SKM-1 (cell line): ENCODE data around the gene TLR10.
"Not testable (repeated sequence)": the region's sequence is repeated elsewhere in the genome, so short reads cannot be mapped to it uniquely, and the experiment has no call there.

Experiments used
- DNase-seq: peaks from one replicate; lab custom pipeline; 2025; ENCODE audit not compliant: unreplicated experiment; lab: John Stamatoyannopoulos, UW

Gene TLR10

GRCh38 chr4:38769857-38770256 is 12.9 kb downstream of the TLR10 start:
- no peak for DNase-seq

DNA sequence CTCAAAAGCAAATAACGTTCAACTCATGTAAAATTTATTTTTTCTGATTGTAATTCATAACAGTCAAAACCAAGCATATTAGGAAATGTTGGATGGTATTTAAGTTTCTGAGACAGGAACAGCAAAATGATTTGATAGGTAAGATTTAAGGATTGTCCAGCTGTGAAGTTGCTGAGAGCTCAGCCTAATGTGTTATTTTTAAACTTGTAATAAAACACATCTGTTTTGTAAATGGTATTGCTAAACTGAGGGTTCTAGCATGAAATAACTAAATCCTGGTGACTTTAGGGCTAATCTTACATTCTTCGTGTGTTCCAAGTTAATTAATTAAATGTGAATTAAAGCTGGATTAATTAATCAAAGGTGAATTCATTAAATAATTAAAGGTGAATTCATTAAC is 13.3 kb downstream of the TLR10 start:
- no peak for DNase-seq

- DNase-seq = no peak
Measured at GRCh38 chr4:38768968-38769394, 13.8 kb downstream of the TLR10 start.

- DNase-seq = not testable (repeated sequence)
Measured at GRCh38 chr4:38766940-38767339, 15.8 kb downstream of the TLR10 start.

DNA sequence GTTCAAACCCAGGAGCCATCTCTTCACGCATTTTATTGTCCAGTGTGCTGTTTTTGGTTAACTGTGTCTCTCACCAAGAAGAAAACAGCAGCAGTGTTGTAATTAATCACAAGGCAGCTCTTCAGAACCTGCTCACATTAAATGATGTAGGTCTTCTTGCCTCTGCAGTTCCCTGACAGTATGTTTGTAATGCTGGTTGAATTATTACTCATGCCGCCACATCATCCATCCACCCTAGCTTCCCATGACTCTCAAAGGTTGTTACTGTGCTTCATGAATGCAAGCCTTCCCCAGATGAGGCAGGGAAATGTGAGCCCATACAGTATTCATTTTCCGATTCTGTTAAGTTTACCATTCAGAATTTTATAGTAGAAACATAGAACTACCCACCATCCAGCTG is 17.4 kb downstream of the TLR10 start:
- DNase-seq = no peak

DNA sequence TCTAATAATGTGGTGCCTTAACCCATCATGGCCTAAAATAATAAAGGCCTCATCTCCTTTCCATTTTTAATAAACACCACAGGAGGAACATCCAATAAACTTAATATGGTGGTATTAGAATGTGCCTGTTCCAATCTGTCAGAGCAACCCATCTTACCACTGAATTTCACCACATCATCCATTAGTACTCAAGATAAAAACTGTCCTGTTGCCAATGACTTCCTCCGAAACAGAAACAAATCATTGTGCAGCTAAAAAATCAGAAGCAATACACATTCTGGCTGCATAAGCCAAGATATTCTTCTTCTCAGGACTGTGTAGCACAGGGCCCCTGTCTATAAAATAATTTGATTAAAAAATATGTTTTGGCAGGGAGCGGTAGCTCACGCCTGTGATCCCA is 18.5 kb downstream of the TLR10 start:
- no peak for DNase-seq

DNA sequence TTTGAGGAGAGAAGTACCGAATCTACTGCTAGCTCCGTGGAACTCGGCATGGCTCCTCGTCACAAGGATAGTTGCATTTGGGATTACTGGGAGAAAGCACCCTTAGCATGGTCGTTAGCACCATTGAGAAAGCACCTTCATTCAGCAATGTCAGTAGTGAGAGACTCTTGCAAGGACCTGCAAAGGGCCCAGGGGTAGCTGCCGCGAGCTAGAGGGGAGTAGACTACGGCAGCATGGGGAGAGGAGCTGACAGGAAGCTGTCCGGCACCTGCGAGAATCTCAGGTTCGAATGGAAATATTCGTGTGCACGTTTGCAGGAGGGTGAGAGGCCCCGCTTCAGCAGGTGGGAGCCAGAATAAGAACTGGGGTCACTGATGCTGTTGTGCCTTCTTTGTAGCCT is 20.2 kb downstream of the TLR10 start:
- DNase-seq = no peak

- no peak for DNase-seq
Measured at GRCh38 chr4:38759790-38760122, 23.0 kb downstream of the TLR10 start.

DNA sequence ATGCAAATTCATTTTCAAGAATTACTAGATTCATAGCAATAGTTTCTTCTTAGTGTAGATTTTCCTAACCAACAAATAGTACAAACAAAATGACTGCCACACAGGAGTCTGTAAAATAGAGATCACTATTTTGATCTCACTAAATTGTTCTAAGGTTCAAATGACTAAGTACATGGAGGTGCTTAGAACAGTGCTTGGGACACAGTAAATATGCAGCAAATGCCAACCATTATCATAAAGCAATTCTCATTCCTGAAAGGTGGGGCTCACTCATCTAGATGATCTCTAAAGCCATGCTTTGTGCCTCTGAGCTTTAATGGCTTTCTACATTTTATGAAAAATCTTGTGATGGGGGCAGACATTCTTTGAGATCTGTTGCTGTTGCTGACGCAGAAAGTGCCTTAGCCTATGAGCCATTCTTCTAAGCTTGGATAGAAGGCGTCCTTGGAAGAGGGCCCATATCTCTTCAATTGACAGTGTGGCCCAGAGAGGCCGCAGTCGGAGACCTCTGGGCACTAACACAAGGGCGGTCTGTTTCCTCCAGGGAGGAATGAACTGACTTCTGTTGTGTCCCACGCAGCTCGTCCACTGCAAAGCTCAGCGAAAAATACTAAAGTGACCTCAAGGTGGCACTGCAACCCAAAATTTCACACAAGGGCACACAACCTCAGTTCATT is 23.5 kb downstream of the TLR10 start:
- DNase-seq = no peak

DNA sequence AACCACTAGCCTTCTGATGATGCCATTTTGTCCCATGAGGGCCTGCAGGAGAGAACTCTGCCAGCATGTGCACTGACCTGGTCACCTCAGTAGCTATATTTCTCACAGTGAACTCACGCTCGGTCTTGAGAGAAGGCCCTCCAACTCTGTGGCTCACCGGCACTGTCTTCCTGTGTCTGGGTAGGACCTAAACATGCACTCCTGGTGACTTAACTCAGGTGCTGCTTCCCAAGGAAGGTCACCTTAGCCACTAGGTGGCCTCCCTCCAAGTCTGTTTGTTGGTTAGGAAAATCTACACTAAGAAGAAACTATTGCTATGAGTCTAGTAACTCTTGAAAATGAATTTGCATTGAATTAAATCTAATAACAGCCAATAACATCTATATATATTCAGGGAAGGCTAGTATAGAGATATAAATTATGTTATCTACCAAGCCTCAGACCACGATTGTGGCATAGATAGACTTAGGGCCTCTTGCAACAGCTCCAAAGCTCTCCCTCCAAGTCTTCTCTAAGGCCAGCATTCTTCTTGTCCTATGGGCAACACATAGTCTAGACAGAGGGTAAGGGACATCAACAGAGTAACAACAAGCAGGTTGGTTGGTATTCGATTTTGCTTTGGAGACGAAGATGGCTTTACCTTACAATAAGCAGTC is 24.7 kb downstream of the TLR10 start:
- DNase-seq = no peak

DNA sequence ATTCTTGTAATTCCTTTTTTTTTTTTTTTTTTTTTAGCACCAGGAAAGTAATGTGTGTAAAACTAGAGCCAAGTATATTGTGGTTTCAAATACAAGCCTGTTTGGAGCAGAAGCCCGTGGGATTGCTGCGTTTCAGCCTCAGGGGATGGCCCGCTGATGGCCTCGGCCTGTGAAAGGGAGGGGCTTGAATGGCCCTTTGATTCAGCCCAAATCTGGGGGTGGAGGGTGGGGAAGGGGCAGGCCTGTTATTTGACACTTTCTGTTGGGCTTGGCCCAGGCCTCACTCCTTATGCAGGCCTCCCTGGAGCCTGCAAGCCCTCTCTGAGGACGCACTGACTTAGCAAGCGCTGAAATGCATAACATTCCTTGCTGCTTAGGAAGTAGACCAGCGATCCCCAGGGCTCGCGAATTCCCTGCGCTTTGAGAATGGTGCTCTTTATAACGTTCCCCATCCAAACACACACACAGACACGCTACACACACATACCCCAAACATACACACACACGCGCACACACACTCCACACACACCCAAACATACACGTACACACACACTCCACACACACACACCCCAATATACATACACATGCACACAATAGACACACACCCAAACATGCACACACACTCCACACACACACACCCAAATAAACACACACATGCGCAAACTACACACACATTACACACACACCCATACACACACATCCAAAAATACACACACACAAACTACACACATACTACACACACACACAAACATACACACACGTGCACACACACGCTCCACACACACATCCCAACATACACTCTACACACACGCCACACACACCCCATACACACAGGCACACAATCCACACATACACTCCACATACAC is 29.6 kb downstream of the TLR10 start:
- no peak for DNase-seq

GRCh38 chr4:38752372-38752940 is 30.3 kb downstream of the TLR10 start:
- no peak for DNase-seq

GRCh38 chr4:38751341-38752010 is 31.3 kb downstream of the TLR10 start:
- no peak for DNase-seq

- DNase-seq = no peak
Measured at GRCh38 chr4:38749336-38749735, 33.5 kb downstream of the TLR10 start.

DNA sequence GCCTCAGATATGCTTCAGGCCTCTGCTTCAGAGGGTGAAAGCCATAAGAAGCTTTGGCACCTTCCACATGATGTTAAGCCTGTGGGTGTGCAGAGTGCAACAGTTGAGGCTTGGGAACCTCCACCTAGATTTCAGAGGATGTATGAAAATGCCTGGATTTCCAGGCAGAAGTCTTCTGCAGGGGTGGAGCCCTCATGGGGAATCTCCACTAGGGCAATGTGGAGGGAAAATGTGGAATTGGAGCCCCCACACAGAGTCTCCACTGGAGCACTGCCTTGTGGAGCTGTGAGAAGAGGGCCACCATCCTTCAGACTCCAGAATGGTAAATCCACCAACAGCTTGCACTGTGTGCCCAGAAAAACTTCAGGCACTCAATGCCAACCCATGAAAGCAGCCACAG is 35.2 kb downstream of the TLR10 start:
- DNase-seq = no peak

DNA sequence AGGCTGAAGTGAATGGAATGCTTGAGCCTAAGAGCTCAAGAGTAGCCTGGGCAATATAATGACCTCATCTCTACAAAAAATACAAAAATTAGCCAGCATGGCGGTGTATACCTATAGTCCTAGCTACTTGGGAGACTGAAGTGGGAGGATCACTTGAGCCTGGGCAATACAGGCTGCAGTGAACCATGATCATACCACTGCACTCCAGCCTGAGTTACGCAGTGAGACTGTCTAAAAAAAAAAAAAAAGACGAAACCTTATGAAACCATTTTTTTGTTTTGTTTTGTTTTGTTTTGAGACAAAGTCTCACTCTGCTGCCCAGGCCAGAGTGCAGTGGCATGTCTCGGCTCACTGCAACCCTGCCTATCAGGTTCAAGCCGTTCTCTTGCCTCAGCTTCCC is 36.9 kb downstream of the TLR10 start:
- DNase-seq = no peak

- no peak for DNase-seq
Measured at GRCh38 chr4:38743866-38744265, 38.9 kb downstream of the TLR10 start.

- no peak for DNase-seq
Measured at GRCh38 chr4:38740303-38740702, 42.5 kb downstream of the TLR10 start.

DNA sequence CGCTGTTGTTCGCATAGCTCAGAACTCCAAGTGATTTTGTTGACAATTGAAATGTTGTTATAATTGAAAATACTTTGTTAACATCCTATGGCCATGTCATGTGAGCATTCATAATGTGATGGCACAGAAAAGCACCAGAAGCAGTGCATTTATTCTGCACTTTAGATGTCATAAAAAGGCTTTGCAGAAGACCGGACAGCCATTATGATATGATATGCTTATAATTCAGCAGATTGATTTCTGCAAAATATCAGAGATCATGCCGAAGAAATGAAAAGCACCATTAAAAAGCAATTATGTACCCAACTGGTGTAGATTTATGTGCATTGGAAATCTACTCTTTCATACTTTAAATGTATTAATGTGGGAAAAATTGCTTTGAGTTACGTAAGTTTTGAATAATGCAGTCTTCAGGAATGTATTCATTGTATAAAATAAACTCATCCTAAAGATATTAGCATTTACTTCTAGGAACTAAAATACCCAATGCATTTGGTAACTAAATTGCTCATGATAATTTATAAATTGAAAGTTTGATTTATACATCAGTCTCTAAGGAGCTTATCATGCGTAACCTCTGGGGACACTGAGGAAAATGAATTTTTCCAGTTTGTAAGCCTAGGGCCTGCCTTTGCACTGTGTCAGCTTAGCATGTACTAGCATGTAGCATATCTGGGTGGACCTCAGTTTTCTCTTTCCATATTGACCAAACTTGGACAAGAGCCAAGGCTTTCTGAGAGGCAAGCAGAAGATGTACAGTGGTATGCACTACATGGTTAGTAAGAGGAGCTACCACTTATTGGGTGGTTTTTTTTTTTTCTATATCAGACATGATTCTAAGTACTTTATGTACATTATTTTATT is 43.6 kb downstream of the TLR10 start:
- no peak for DNase-seq

DNA sequence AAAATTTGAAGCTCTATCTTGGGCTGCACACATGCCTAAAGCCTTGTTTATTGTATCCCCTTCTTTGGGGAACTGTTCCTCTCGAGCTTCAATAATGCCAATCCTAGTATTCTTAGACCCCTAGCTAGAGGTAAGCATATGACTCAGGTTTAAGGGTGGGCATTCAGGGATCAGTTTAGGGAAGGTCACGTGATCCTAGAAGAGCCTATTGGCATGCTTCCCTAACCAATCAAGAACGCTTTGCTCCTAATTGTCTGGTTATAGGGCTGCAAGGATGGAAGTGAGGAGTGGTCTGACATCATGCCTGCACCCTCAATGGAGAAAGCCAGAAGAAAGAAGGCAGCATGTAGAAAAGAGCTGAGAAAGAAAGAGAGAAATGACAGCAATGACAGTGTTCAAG is 46.9 kb downstream of the TLR10 start:
- no peak for DNase-seq
